SK-N-SH treated with all-trans-retinoic acid at 6 μM for 48 hours (cell line): ENCODE results near the gene DTX1.

Source experiments
- ATAC-seq: fragments of 200-7000 bp; cut with Tn5 transposase; 3 replicates; pipeline ENCODE4 v1.9.1; 2020; ENCODE audit warnings: mild to moderate bottlenecking, moderate library complexity
- BACH2 ChIP-seq: fragments of 250-450 bp; sonication (Bioruptor Pico); IDR thresholded peaks from 2 replicates; pipeline ENCODE4 v1.9.0; 2021; ENCODE audit warnings: mild to moderate bottlenecking, borderline replicate concordance
- CREB5 ChIP-seq: fragments of 250-450 bp; sonication (Bioruptor Pico); IDR thresholded peaks from 2 replicates; pipeline ENCODE4 v1.5.1; 2020; ENCODE audit warnings: low read depth, mild to moderate bottlenecking, moderate library complexity
- CSDC2 ChIP-seq: fragments of 250-450 bp; sonication (Bioruptor Pico); IDR thresholded peaks from 2 replicates; pipeline ENCODE4 v1.5.0; 2020; ENCODE audit warnings: mild to moderate bottlenecking, moderate library complexity
- CSRNP3 ChIP-seq: fragments of 250-450 bp; sonication (Bioruptor Pico); IDR thresholded peaks from 2 replicates; pipeline ENCODE4 v1.5.1; 2021; ENCODE audit warnings: mild to moderate bottlenecking, moderate library complexity
- GLIS3 ChIP-seq: fragments of 250-450 bp; sonication (Bioruptor Pico); IDR thresholded peaks from 2 replicates; pipeline ENCODE4 v1.5.0; 2020; ENCODE audit warnings: mild to moderate bottlenecking, moderate library complexity
- OSR1 ChIP-seq: fragments of 250-450 bp; sonication (Bioruptor Pico); IDR thresholded peaks from 2 replicates; pipeline ENCODE4 v1.8.0; 2022; ENCODE audit warnings: moderate library complexity, mild to moderate bottlenecking, inconsistent platforms
- PATZ1 ChIP-seq: fragments of 250-450 bp; sonication (Bioruptor Pico); IDR thresholded peaks from 2 replicates; pipeline ENCODE4 v1.8.0; 2020; ENCODE audit warnings: mild to moderate bottlenecking, moderate library complexity, borderline replicate concordance
- PPARA ChIP-seq: fragments of 250-450 bp; sonication (Bioruptor Pico); IDR thresholded peaks from 2 replicates; pipeline ENCODE4 v1.5.0; 2020; ENCODE audit warnings: mild to moderate bottlenecking, borderline replicate concordance
- RARB ChIP-seq: fragments of 250-450 bp; sonication (Bioruptor Pico); IDR thresholded peaks from 2 replicates; pipeline ENCODE4 v1.8.0; 2021; ENCODE audit warnings: mild to moderate bottlenecking, moderate library complexity
- SNAI2 ChIP-seq: fragments of 250-450 bp; sonication (Bioruptor Pico); IDR thresholded peaks from 2 replicates; pipeline ENCODE4 v1.5.0; 2020; ENCODE audit warnings: mild to moderate bottlenecking, moderate library complexity
- TOX ChIP-seq: fragments of 250-450 bp; sonication (Bioruptor Pico); IDR thresholded peaks from 2 replicates; pipeline ENCODE4 v1.8.0; 2021; ENCODE audit warnings: mild to moderate bottlenecking, moderate library complexity, borderline replicate concordance
- TSHZ2 ChIP-seq: fragments of 250-450 bp; sonication (Bioruptor Pico); IDR thresholded peaks from 2 replicates; pipeline ENCODE4 v1.5.0; 2020; ENCODE audit warnings: mild to moderate bottlenecking, moderate library complexity
- ZC3H10 ChIP-seq: fragments of 250-450 bp; sonication (Bioruptor Pico); IDR thresholded peaks from 2 replicates; pipeline ENCODE4 v1.5.1; 2021; ENCODE audit warnings: mild to moderate bottlenecking, moderate library complexity
- ZFP30 ChIP-seq: fragments of 450-650 bp; formaldehyde crosslinking; IDR thresholded peaks from 2 replicates; pipeline ENCODE4 v1.5.0; 2022; ENCODE audit warnings: mild to moderate bottlenecking, moderate library complexity
- ZNF70 ChIP-seq: fragments of 450-650 bp; formaldehyde crosslinking; IDR thresholded peaks from 2 replicates; pipeline ENCODE4 v1.5.0; 2020; ENCODE audit warnings: mild to moderate bottlenecking, moderate library complexity
- ZNF8 ChIP-seq: fragments of 450-650 bp; formaldehyde crosslinking; IDR thresholded peaks from 2 replicates; pipeline ENCODE4 v1.5.0; 2020; ENCODE audit warnings: mild to moderate bottlenecking, moderate library complexity

The DTX1 gene

GRCh38 chr12:113088037-113088436 lies 31.5 kb downstream of the DTX1 start (continued):
- no peak for TF ChIP-seq TSHZ2 (CRISPR knock-in tag)

- no peak for TF ChIP-seq ZFP30 (CRISPR knock-in tag)
- TF ChIP-seq OSR1 (CRISPR knock-in tag): no peak
- TF ChIP-seq ZNF70 (CRISPR knock-in tag): no peak
- TF ChIP-seq GLIS3 (CRISPR knock-in tag): no peak
- TF ChIP-seq CREB5 (CRISPR knock-in tag): no peak
- TF ChIP-seq SNAI2 (CRISPR knock-in tag): no peak
- no peak for TF ChIP-seq ZC3H10 (CRISPR knock-in tag)
- no peak for TF ChIP-seq PATZ1
- no peak for TF ChIP-seq RARB (CRISPR knock-in tag)
- no peak for TF ChIP-seq PPARA (CRISPR knock-in tag)
- no peak for ATAC-seq
Measured at GRCh38 chr12:113088971-113089756, 32.6 kb downstream of the DTX1 start.

GRCh38 chr12:113089839-113090238 lies 33.3 kb downstream of the DTX1 start:
- no peak for TF ChIP-seq ZNF8 (CRISPR knock-in tag)
- TF ChIP-seq TOX (CRISPR knock-in tag): no peak
- no peak for TF ChIP-seq PATZ1
- no peak for TF ChIP-seq CSRNP3 (CRISPR knock-in tag)
- no peak for TF ChIP-seq ZFP30 (CRISPR knock-in tag)
- ATAC-seq: no peak

GRCh38 chr12:113090740-113091139 lies 34.2 kb downstream of the DTX1 start:
- no peak for ATAC-seq
- no peak for TF ChIP-seq PPARA (CRISPR knock-in tag)
- TF ChIP-seq PATZ1: no peak
- no peak for TF ChIP-seq BACH2
- no peak for TF ChIP-seq CSDC2 (CRISPR knock-in tag)
- no peak for TF ChIP-seq ZFP30 (CRISPR knock-in tag)
- TF ChIP-seq ZC3H10 (CRISPR knock-in tag): no peak
- TF ChIP-seq TOX (CRISPR knock-in tag): no peak
- no peak for TF ChIP-seq RARB (CRISPR knock-in tag)
- TF ChIP-seq OSR1 (CRISPR knock-in tag): no peak
